DOHH2 (cell line): Measurements from ENCODE around the gene ATP13A2.

ENCODE experiments used
- H3F3A ChIP-seq: fragments of 200-600 bp; sonication (generic), shearing (Covaris generic); 2 replicates; pipeline ENCODE4 v1.6.0; 2016; ENCODE audit warnings: antibody characterized with exemption, mild to moderate bottlenecking; ENCODE audit not compliant: control insufficient read depth, insufficient read depth
- H3K27ac ChIP-seq: fragments of 200-600 bp; sonication (generic); 2 replicates; pipeline ENCODE4 v1.5.1; 2014; ENCODE audit warnings: low read depth, mild to moderate bottlenecking, low read length, moderate library complexity
- H3K27me3 ChIP-seq: fragments of 200-600 bp; sonication (generic); 2 replicates; pipeline ENCODE4 v1.6.1; 2014; ENCODE audit warnings: mild to moderate bottlenecking, low read length, mixed read lengths; ENCODE audit not compliant: control insufficient read depth
- H3K36me3 ChIP-seq: fragments of 200-600 bp; sonication (generic); 2 replicates; pipeline ENCODE4 v1.6.1; 2014; ENCODE audit warnings: mild to moderate bottlenecking, low read length, moderate library complexity, mixed read lengths; ENCODE audit not compliant: control insufficient read depth
- H3K4me1 ChIP-seq: fragments of 200-600 bp; sonication (generic); 2 replicates; pipeline ENCODE4 v1.6.1; 2014; ENCODE audit warnings: mild to moderate bottlenecking, low read length, mixed read lengths; ENCODE audit not compliant: control insufficient read depth
- H3K4me2 ChIP-seq: fragments of 200-600 bp; sonication (generic); 2 replicates; pipeline ENCODE4 v1.6.0; 2014; ENCODE audit warnings: mild to moderate bottlenecking, low read length, moderate library complexity
- H3K4me3 ChIP-seq: fragments of 200-600 bp; sonication (generic); 2 replicates; pipeline ENCODE4 v1.5.1; 2014; ENCODE audit warnings: mild to moderate bottlenecking, low read length, mixed read lengths
- H3K79me2 ChIP-seq: fragments of 200-600 bp; sonication (generic); 2 replicates; pipeline ENCODE4 v1.6.1; 2014; ENCODE audit warnings: mild to moderate bottlenecking, low read length, mixed read lengths; ENCODE audit not compliant: control insufficient read depth
- H3K9me2 ChIP-seq: fragments of 200-600 bp; sonication (generic); replicated peaks from 2 replicates; pipeline ENCODE4 v1.6.1; 2014; ENCODE audit warnings: mild to moderate bottlenecking, low read length, mixed read lengths; ENCODE audit not compliant: control insufficient read depth
- H3K9me3 ChIP-seq: fragments of 200-600 bp; sonication (generic); 2 replicates; pipeline ENCODE4 v1.6.1; 2014; ENCODE audit warnings: antibody characterized with exemption, low read length, mixed read lengths; ENCODE audit not compliant: control insufficient read depth, insufficient read depth
- H4K20me1 ChIP-seq: fragments of 200-600 bp; sonication (generic); 2 replicates; pipeline ENCODE4 v1.6.0; 2014; ENCODE audit warnings: low read depth, mild to moderate bottlenecking, antibody characterized with exemption, low read length, moderate library complexity; ENCODE audit not compliant: control insufficient read depth, insufficient read depth
- EZH2phosphoT487 ChIP-seq: fragments of 200-600 bp; sonication (generic); IDR thresholded peaks from 2 replicates; pipeline ENCODE4 v1.6.1; 2017; ENCODE audit warnings: borderline replicate concordance, mild to moderate bottlenecking, antibody characterized with exemption, low read length, moderate library complexity, mixed read lengths
- TF ChIP-seq, protein P1 (sequence below): fragments of 200-600 bp; sonication (generic); IDR thresholded peaks from one replicate; pipeline ENCODE4 v1.5.1; 2014; ENCODE audit warnings: antibody characterized with exemption, mild to moderate bottlenecking, low read depth, low read length; ENCODE audit not compliant: poor library complexity, severe bottlenecking

ATP13A2 gene

GRCh38 chr1:16998589-16998988, 13.1 kb downstream of the ATP13A2 start:
- Histone ChIP-seq H3K36me3 (0 out of 2 replicates have a peak, but pooled peaks cover 2% of the 10 kb centered on the region), H3K4me1 (no peaks in the 10 kb centered on the region), H3K79me2 (no peaks in the 10 kb centered on the region), H3K4me3 (no peak overlapping the region), H3K27ac (no peak overlapping the region), H4K20me1 (no peaks in the 10 kb centered on the region), H3K4me2 (no peak overlapping the region), H3K9me2 (no peaks in the 10 kb centered on the region), H3F3A (no peaks in the 10 kb centered on the region), H3K27me3 (no peaks in the 10 kb centered on the region), H3K9me3 (no peaks in the 10 kb centered on the region)
- TF ChIP-seq, protein P1, sequence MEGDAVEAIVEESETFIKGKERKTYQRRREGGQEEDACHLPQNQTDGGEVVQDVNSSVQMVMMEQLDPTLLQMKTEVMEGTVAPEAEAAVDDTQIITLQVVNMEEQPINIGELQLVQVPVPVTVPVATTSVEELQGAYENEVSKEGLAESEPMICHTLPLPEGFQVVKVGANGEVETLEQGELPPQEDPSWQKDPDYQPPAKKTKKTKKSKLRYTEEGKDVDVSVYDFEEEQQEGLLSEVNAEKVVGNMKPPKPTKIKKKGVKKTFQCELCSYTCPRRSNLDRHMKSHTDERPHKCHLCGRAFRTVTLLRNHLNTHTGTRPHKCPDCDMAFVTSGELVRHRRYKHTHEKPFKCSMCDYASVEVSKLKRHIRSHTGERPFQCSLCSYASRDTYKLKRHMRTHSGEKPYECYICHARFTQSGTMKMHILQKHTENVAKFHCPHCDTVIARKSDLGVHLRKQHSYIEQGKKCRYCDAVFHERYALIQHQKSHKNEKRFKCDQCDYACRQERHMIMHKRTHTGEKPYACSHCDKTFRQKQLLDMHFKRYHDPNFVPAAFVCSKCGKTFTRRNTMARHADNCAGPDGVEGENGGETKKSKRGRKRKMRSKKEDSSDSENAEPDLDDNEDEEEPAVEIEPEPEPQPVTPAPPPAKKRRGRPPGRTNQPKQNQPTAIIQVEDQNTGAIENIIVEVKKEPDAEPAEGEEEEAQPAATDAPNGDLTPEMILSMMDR: no peak
- TF ChIP-seq EZH2phosphoT487: no peak

GRCh38 chr1:16996845-16997244, 14.9 kb downstream of the ATP13A2 start:
- 0 out of 2 replicates have a peak, but pooled peaks cover 2% of the 10 kb centered on the region for H3K36me3 ChIP-seq

DNA sequence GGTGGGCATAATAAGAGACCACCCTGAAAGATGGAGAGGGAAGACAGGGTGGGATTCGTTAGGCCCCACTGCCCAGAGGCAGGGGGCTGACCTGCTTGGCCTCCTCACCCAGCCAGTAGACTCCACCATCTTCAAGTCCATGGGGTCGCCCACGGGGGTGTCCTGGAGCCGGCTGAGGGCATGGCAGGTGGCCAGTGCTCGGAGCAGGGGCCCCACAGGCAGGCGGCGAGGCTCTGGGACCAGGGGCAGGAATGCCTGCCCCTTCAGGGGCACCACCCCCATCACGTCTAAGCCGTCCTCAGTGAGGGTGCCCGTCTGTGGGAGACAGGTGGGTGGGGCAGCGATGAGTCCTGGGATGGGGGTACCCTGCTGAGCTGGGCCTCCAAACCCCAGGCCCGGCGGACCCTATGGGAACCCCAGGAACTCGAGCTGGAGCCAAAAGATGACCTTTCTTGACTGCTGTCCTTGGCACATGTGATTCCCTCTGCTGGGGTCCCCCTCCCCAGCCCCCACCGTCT, 18.1 kb downstream of the ATP13A2 start:
- Histone ChIP-seq H3K36me3 (0 out of 2 replicates have a peak, but pooled peaks cover 1% of the 10 kb centered on the region), H3K9me2 (no peaks in the 10 kb centered on the region)

More at GRCh38 chr1:16996845-16997244, 14.9 kb downstream of the ATP13A2 start:
- Histone ChIP-seq H3K4me1 (no peaks in the 10 kb centered on the region), H3K4me2 (no peak overlapping the region), H3K4me3 (no peak overlapping the region), H3K79me2 (no peaks in the 10 kb centered on the region), H3K9me3 (no peaks in the 10 kb centered on the region), H3K9me2 (no peaks in the 10 kb centered on the region), H3F3A (no peaks in the 10 kb centered on the region), H3K27ac (no peak overlapping the region), H4K20me1 (no peaks in the 10 kb centered on the region), H3K27me3 (no peaks in the 10 kb centered on the region)
- TF ChIP-seq, protein P1: no peak
- no peak for TF ChIP-seq EZH2phosphoT487

More for the DNA sequence above, 18.1 kb downstream of the ATP13A2 start:
- Histone ChIP-seq H3K4me1 (no peaks in the 10 kb centered on the region), H3F3A (no peaks in the 10 kb centered on the region), H3K79me2 (no peaks in the 10 kb centered on the region), H3K9me3 (no peaks in the 10 kb centered on the region), H3K27me3 (no peaks in the 10 kb centered on the region), H3K27ac (no peak overlapping the region), H3K4me2 (no peak overlapping the region), H3K4me3 (no peak overlapping the region), H4K20me1 (no peaks in the 10 kb centered on the region)
- TF ChIP-seq, protein P1: no peak
- TF ChIP-seq EZH2phosphoT487: no peak
